A673 (cell line): Measurements from ENCODE around the gene ZIC5.

Source experiments
- CTCF ChIP-seq: fragments of 300-800, 200-600 bp; sonication (generic); conservative IDR thresholded peaks from 2 replicates; pipeline ENCODE4 v1.5.1; 2017; ENCODE audit warnings: low read depth, mild to moderate bottlenecking, antibody characterized with exemption, low read length, moderate library complexity, mixed read lengths
- EZH2 ChIP-seq: fragments of 200-600 bp; sonication (generic); IDR thresholded peaks from 2 replicates; pipeline ENCODE4 v1.6.1; 2017; ENCODE audit warnings: borderline replicate concordance, low read depth, mild to moderate bottlenecking, mixed read lengths, antibody characterized with exemption, low read length; ENCODE audit not compliant: poor library complexity, severe bottlenecking

GRCh38 chr13:99985886-99986527, 14.4 kb upstream of the ZIC5 start:
- TF ChIP-seq CTCF (no peak), EZH2 (no peak)
